Osteocyte (in vitro differentiated cells): Measurements from ENCODE around the gene IL1RAP. TPM values are rescaled to one million over a fixed set of nuclear protein-coding genes. Genes with fewer than 3 reads are reported as not detected.

ENCODE experiments used
- DNase-seq: peaks from one replicate; pipeline ENCODE4 v3.0.0; 2021; ENCODE audit warnings: mixed read lengths; ENCODE audit not compliant: unreplicated experiment; ENCODE audit errors: extremely low spot score
- H3K27ac Mint-ChIP-seq: one replicate; pipeline ENCODE4 v1.8.0; 2021; ENCODE audit warnings: mild to moderate bottlenecking, mixed read lengths; ENCODE audit not compliant: unreplicated experiment
- H3K27me3 Mint-ChIP-seq: one replicate; pipeline ENCODE4 v1.8.0; 2021; ENCODE audit warnings: mixed read lengths; ENCODE audit not compliant: unreplicated experiment
- H3K36me3 Mint-ChIP-seq: one replicate; pipeline ENCODE4 v1.8.0; 2021; ENCODE audit warnings: mixed read lengths; ENCODE audit not compliant: unreplicated experiment
- H3K4me1 Mint-ChIP-seq: one replicate; pipeline ENCODE4 v1.8.0; 2021; ENCODE audit warnings: mixed read lengths; ENCODE audit not compliant: unreplicated experiment
- H3K4me3 Mint-ChIP-seq: one replicate; pipeline ENCODE4 v1.8.0; 2021; ENCODE audit warnings: mild to moderate bottlenecking, moderate library complexity, mixed read lengths; ENCODE audit not compliant: unreplicated experiment
- H3K9me3 Mint-ChIP-seq: one replicate; pipeline ENCODE4 v1.8.0; 2021; ENCODE audit warnings: mixed read lengths; ENCODE audit not compliant: unreplicated experiment
- CTCF ChIP-seq: fragments of 200-600 bp; sonication (generic); IDR thresholded peaks from 2 replicates; pipeline ENCODE4 v1.5.0; 2021; ENCODE audit warnings: antibody characterized with exemption, mild to moderate bottlenecking, moderate library complexity
- total RNA-seq: library from RNA; stranded (reverse); gene quantifications from 2 replicates; pipeline ENCODE4 v1.2.1, GENCODE V29; 2021

Gene IL1RAP
- total RNA-seq, 1 donor from 2014 or later, result 29.3 TPM

GRCh38 chr3:190498293-190498692, 15.6 kb upstream of the IL1RAP start:
- Mint-ChIP-seq H3K4me1 (peaks cover 7% of the 10 kb centered on the region), H3K4me3 (no peak overlapping the region), H3K9me3 (no peaks in the 10 kb centered on the region), H3K27me3 (peaks cover 9% of the 10 kb centered on the region), H3K36me3 (no peaks in the 10 kb centered on the region), H3K27ac (no peak overlapping the region)
- DNase-seq, result no peak
- TF ChIP-seq CTCF, result no peak

GRCh38 chr3:190499122-190499521, 14.8 kb upstream of the IL1RAP start:
- Mint-ChIP-seq H3K4me1 (peaks cover 7% of the 10 kb centered on the region), H3K27me3 (peaks cover 9% of the 10 kb centered on the region), H3K36me3 (no peaks in the 10 kb centered on the region), H3K4me3 (no peak overlapping the region), H3K9me3 (no peaks in the 10 kb centered on the region), H3K27ac (no peak overlapping the region)
- DNase-seq, result no peak
- TF ChIP-seq CTCF, result no peak

GRCh38 chr3:190502946-190503345, 10.9 kb upstream of the IL1RAP start:
- no peaks in the 10 kb centered on the region for H3K36me3 Mint-ChIP-seq
- H3K4me3 Mint-ChIP-seq, result no peak overlapping the region
- no peak overlapping the region for H3K27ac Mint-ChIP-seq
- H3K27me3 Mint-ChIP-seq, result peaks cover 7% of the 10 kb centered on the region
- H3K9me3 Mint-ChIP-seq, result no peaks in the 10 kb centered on the region
- TF ChIP-seq CTCF, result no peak
- H3K4me1 Mint-ChIP-seq, result no peaks in the 10 kb centered on the region
- DNase-seq, result no peak

- Mint-ChIP-seq H3K4me3 (no peak overlapping the region), H3K27me3 (peaks cover 3% of the 10 kb centered on the region), H3K9me3 (no peaks in the 10 kb centered on the region), H3K27ac (no peak overlapping the region), H3K36me3 (no peaks in the 10 kb centered on the region), H3K4me1 (no peaks in the 10 kb centered on the region)
- no peak for TF ChIP-seq CTCF
- no peak for DNase-seq
Observed at GRCh38 chr3:190504354-190505125, 9.3 kb upstream of the IL1RAP start.

- TF ChIP-seq CTCF, result no peak
- H3K27me3 Mint-ChIP-seq, result peaks cover 3% of the 10 kb centered on the region
- no peaks in the 10 kb centered on the region for H3K4me1 Mint-ChIP-seq
- DNase-seq, result no peak
- H3K27ac Mint-ChIP-seq, result no peak overlapping the region
- H3K4me3 Mint-ChIP-seq, result no peak overlapping the region
- H3K9me3 Mint-ChIP-seq, result no peaks in the 10 kb centered on the region
- H3K36me3 Mint-ChIP-seq, result no peaks in the 10 kb centered on the region
Observed at GRCh38 chr3:190505381-190506003, 8.4 kb upstream of the IL1RAP start.
